Gastrocnemius medialis (tissue), 4 donors: ENCODE data around the gene FIBCD1.

Experiments used
- CTCF ChIP-seq, 5 experiments: fragments of 450-650 bp in 3 of 5; fragments of 200-600 bp in 2 of 5; sonication (generic) in 2 of 5; IDR thresholded peaks in 4 of 5; conservative IDR thresholded peaks in 1 of 5; 1 replicate in 4 of 5; 2 replicates in 1 of 5; pipeline ENCODE4 v1.5.1; 2016 to 2019; ENCODE audit warnings: antibody characterized with exemption in 5 of 5, mild to moderate bottlenecking in 3 of 5, moderate library complexity in 3 of 5
- POLR2A ChIP-seq, 2 donors: fragments of 450-650 bp; IDR thresholded peaks; one replicate each; pipeline ENCODE4 v1.6.1; 2017; ENCODE audit warnings: antibody characterized with exemption in 2 of 2, mild to moderate bottlenecking in 2 of 2, moderate library complexity in 2 of 2

- TF ChIP-seq CTCF (IDR thresholded peaks at IDR 0.05 in 4 of 5, conservative IDR thresholded peaks at IDR 0.05 in 1 of 5) (no peak), POLR2A (IDR thresholded peaks at IDR 0.05) (no peak)
These were observed 8.2 kb downstream of the FIBCD1 start for GRCh38 chr9:130930804-130931349.
